IMR-90 (cell line): ENCODE results near the gene ZCCHC7. TPM values are rescaled to one million over a fixed set of nuclear protein-coding genes. Genes with fewer than 3 reads are reported as not detected.

Source experiments
- ATAC-seq: fragments of 200-7000 bp; cut with Tn5 transposase; 2 replicates; pipeline ENCODE4 v1.9.1; 2020; ENCODE audit warnings: low read depth, mild to moderate bottlenecking, moderate library complexity
- BruUV-seq: library from RNA; stranded (reverse); fragments of 400-500 nt; replicated peaks from 2 replicates; lab custom pipeline; 2021; lab: Mats Ljungman, UMichigan
- CTCF ChIA-PET: fragments of 300-600 bp; formaldehyde crosslinking; extraction: SDS; loops from one replicate; lab custom pipeline; 2021; ENCODE audit warnings: antibody characterized with exemption; lab: Yijun Ruan, JAX
- POLR2A ChIA-PET: fragments of 300-600 bp; sonication (Branson Sonifier 250); formaldehyde crosslinking; loops from one replicate; lab custom pipeline; 2022; ENCODE audit warnings: antibody characterized with exemption; ENCODE audit not compliant: unreplicated experiment; lab: Charles Lee
- DNase-seq: peaks from one replicate; pipeline ENCODE4 v3.0.0; 2013
- H2AFZ ChIP-seq: replicated peaks from 2 replicates; pipeline ENCODE3; 2013; ENCODE audit warnings: low read length, mild to moderate bottlenecking; ENCODE audit not compliant: poor library complexity
- H2AK5ac ChIP-seq: 2 replicates; pipeline ENCODE4 v1.6.1; 2013; ENCODE audit warnings: low read depth, low read length, inconsistent platforms
- H2AK9ac ChIP-seq: replicated peaks from 2 replicates; pipeline ENCODE3; 2013; ENCODE audit warnings: mild to moderate bottlenecking, low read depth, low read length, moderate library complexity; ENCODE audit not compliant: poor library complexity
- H2BK120ac ChIP-seq: 2 replicates; pipeline ENCODE4 v1.6.1; 2013; ENCODE audit warnings: low read depth, low read length, inconsistent platforms
- H2BK15ac ChIP-seq: 3 replicates; pipeline ENCODE4 v1.6.1; 2013; ENCODE audit warnings: low read depth, low read length, inconsistent platforms
- H2BK20ac ChIP-seq: 2 replicates; pipeline ENCODE4 v1.6.1; 2013; ENCODE audit warnings: low read depth, mild to moderate bottlenecking, inconsistent platforms, low read length, moderate library complexity
- H2BK5ac ChIP-seq: 2 replicates; pipeline ENCODE4 v1.6.1; 2013; ENCODE audit warnings: mild to moderate bottlenecking, low read depth, low read length, inconsistent platforms; ENCODE audit not compliant: poor library complexity, severe bottlenecking
- H3K14ac ChIP-seq: replicated peaks from 2 replicates; pipeline ENCODE4 v1.6.1; 2013; ENCODE audit warnings: low read depth, low read length, inconsistent platforms
- H3K18ac ChIP-seq: 2 replicates; pipeline ENCODE4 v1.6.1; 2013; ENCODE audit warnings: low read depth, low read length, control low read depth
- H3K23ac ChIP-seq: 2 replicates; pipeline ENCODE4 v1.6.1; 2013; ENCODE audit warnings: low read depth, low read length, inconsistent platforms
- H3K27ac ChIP-seq: 2 replicates; pipeline ENCODE4 v1.5.1; 2013; ENCODE audit warnings: mild to moderate bottlenecking, control low read depth, low read length; ENCODE audit not compliant: insufficient read depth
- H3K27me3 ChIP-seq: 2 replicates; pipeline ENCODE4 v1.6.1; 2013; ENCODE audit warnings: low read length; ENCODE audit not compliant: control insufficient read depth, insufficient read depth
- H3K36me3 ChIP-seq: 2 replicates; pipeline ENCODE4 v1.6.1; 2013; ENCODE audit warnings: low read length, mixed read lengths; ENCODE audit not compliant: control insufficient read depth, insufficient read depth
- H3K4ac ChIP-seq: 2 replicates; pipeline ENCODE4 v1.6.1; 2013; ENCODE audit warnings: low read depth, low read length, inconsistent platforms
- H3K4me1 ChIP-seq: 2 replicates; pipeline ENCODE4 v1.6.1; 2013; ENCODE audit warnings: low read length, mixed read lengths; ENCODE audit not compliant: control insufficient read depth, insufficient read depth
- H3K4me2 ChIP-seq: 2 replicates; pipeline ENCODE4 v1.6.1; 2013; ENCODE audit warnings: low read depth, mild to moderate bottlenecking, control low read depth, low read length, moderate library complexity
- H3K4me3 ChIP-seq: 2 replicates; pipeline ENCODE4 v1.5.1; 2013; ENCODE audit warnings: low read depth, mild to moderate bottlenecking, control low read depth, low read length, moderate library complexity; ENCODE audit not compliant: insufficient read depth
- H3K56ac ChIP-seq: 2 replicates; pipeline ENCODE4 v1.6.1; 2013; ENCODE audit warnings: low read length, inconsistent platforms; ENCODE audit not compliant: insufficient read depth; ENCODE audit errors: extremely low read depth
- H3K79me1 ChIP-seq, 2 experiments: 2 replicates each; pipeline ENCODE4 v1.6.1; 2013; ENCODE audit warnings: low read length in 2 of 2, inconsistent platforms in 1 of 2, low read depth in 1 of 2
- H3K9ac ChIP-seq: 2 replicates; pipeline ENCODE4 v1.6.1; 2013; ENCODE audit warnings: low read depth, low read length, control low read depth
- H3K9me1 ChIP-seq: 2 replicates; pipeline ENCODE4 v1.6.1; 2013; ENCODE audit warnings: low read length, inconsistent platforms; ENCODE audit not compliant: insufficient read depth
- H3K9me3 ChIP-seq: 2 replicates; pipeline ENCODE4 v1.6.1; 2013; ENCODE audit warnings: low read length; ENCODE audit not compliant: control insufficient read depth, insufficient read depth
- H4K20me1 ChIP-seq: 2 replicates; pipeline ENCODE4 v1.6.1; 2013; ENCODE audit warnings: low read length, inconsistent platforms; ENCODE audit not compliant: insufficient read depth
- H4K5ac ChIP-seq: 2 replicates; pipeline ENCODE4 v1.6.1; 2013; ENCODE audit warnings: mild to moderate bottlenecking, low read depth, low read length, control low read depth
- H4K8ac ChIP-seq, 2 experiments: 2 replicates each; pipeline ENCODE4 v1.6.1; 2013; ENCODE audit warnings: low read depth in 2 of 2, low read length in 2 of 2, control low read depth in 1 of 2, inconsistent platforms in 1 of 2
- H4K91ac ChIP-seq: 2 replicates; pipeline ENCODE4 v1.6.1; 2013; ENCODE audit warnings: low read depth, low read length, inconsistent platforms; ENCODE audit not compliant: insufficient read depth
- CEBPB ChIP-seq: IDR thresholded peaks from 2 replicates; pipeline ENCODE4 v1.6.1; 2012; ENCODE audit warnings: low read depth, low read length, improper control_type of control experiment
- CTCF ChIP-seq: conservative IDR thresholded peaks from 2 replicates; pipeline ENCODE4 v1.5.1; 2012; ENCODE audit warnings: mild to moderate bottlenecking, low read depth, low read length, improper control_type of control experiment
- ELK1 ChIP-seq: fragments of 150-350 bp; IDR thresholded peaks from 2 replicates; pipeline ENCODE4 v1.6.1; 2016; ENCODE audit warnings: low read depth, mild to moderate bottlenecking, low read length, moderate library complexity, borderline replicate concordance
- FOS ChIP-seq: fragments of 150-350 bp; IDR thresholded peaks from 2 replicates; pipeline ENCODE4 v1.6.1; 2016; ENCODE audit warnings: low read depth, low read length
- MAFK ChIP-seq: IDR thresholded peaks from 2 replicates; pipeline ENCODE4 v1.6.1; 2012; ENCODE audit warnings: low read depth, low read length, improper control_type of control experiment
- MXI1 ChIP-seq: IDR thresholded peaks from 2 replicates; pipeline ENCODE4 v1.6.1; 2012; ENCODE audit warnings: low read depth, mild to moderate bottlenecking, low read length, moderate library complexity, borderline replicate concordance
- NFE2L2 ChIP-seq: fragments of 150-350 bp; IDR thresholded peaks from 2 replicates; pipeline ENCODE4 v1.6.1; 2016; ENCODE audit warnings: low read depth, mild to moderate bottlenecking, low read length
- POLR2A ChIP-seq: IDR thresholded peaks from 2 replicates; pipeline ENCODE4 v1.6.1; 2012; ENCODE audit warnings: mild to moderate bottlenecking, low read depth, low read length
- RAD21 ChIP-seq: IDR thresholded peaks from 2 replicates; pipeline ENCODE4 v1.6.1; 2012; ENCODE audit warnings: low read length, improper control_type of control experiment
- SMC3 ChIP-seq: fragments of 150-350 bp; IDR thresholded peaks from 2 replicates; pipeline ENCODE4 v1.6.1; 2016; ENCODE audit warnings: low read depth, mild to moderate bottlenecking, antibody characterized with exemption, low read length, moderate library complexity
- WGBS, 2 experiments: methylation state at CpG; one replicate each; pipeline versions ENCODE4 v1.1.5 to v1.1.7; 2013; ENCODE audit warnings: missing lambda C conversion rate in 2 of 2; ENCODE audit not compliant: insufficient read length in 1 of 2; ENCODE audit errors: extremely low coverage in 2 of 2; 5-methylcytosine and 5-hydroxymethylcytosine counted together
- dilution Hi-C: fragments of 300-500 bp; cut with HindIII; formaldehyde crosslinking; loops from one replicate; pipeline ENCODE4 v1.14.3; 2018; ENCODE audit warnings: low sequenced_read_pairs; ENCODE audit not compliant: unreplicated experiment
- in situ Hi-C: fragments of 300-500 bp; cut with MboI; formaldehyde crosslinking; loops from 3 replicates; pipeline ENCODE4 v1.14.3; 2019; ENCODE audit warnings: low sequenced_read_pairs, inconsistent platforms, mixed read lengths
- intact Hi-C: fragments of 100-400 bp; cut with micrococcal nuclease; formaldehyde crosslinking; loops from 2 replicates; pipeline ENCODE4 v1.10.0; 2022
- polyA plus RNA-seq, 3 experiments: library from polyadenylated mRNA; depleted of rRNA; stranded (reverse); fragments of >200 nt; gene quantifications; 2 replicates each; pipeline ENCODE4 v1.2.3, GENCODE V29; 2012; ENCODE audit warnings: low replicate concordance in 1 of 3
- total RNA-seq: library from RNA; depleted of rRNA; stranded (reverse); fragments of >200 nt; gene quantifications from 2 replicates; pipeline ENCODE4 v1.2.3, GENCODE V29; 2012

ZCCHC7 gene
- total and polyA plus RNA-seq, 2 of the 4 experiments (the other 2 are of a cell fraction), result 13.6 to 28.7 TPM

- Histone ChIP-seq H3K4me2 (no peak overlapping the region), H3K4ac (no peak overlapping the region), H2AK9ac (no peak overlapping the region), H3K79me1 (peaks cover 17 to 27% of the 10 kb centered on the region in 2 experiments), H3K9me3 (no peaks in the 10 kb centered on the region), H3K27me3 (no peaks in the 10 kb centered on the region), H2BK15ac (no peak overlapping the region), H4K20me1 (no peaks in the 10 kb centered on the region), H3K23ac (no peak overlapping the region), H2BK20ac (no peak overlapping the region), H2AFZ (no peak overlapping the region), H3K9me1 (no peaks in the 10 kb centered on the region), H3K4me1 (no peaks in the 10 kb centered on the region), H4K91ac (no peak overlapping the region), H3K4me3 (no peak overlapping the region), H4K5ac (no peak overlapping the region), H3K14ac (no peak overlapping the region), H3K18ac (no peak overlapping the region), H4K8ac (no peak overlapping the region), H3K9ac (no peak overlapping the region), H3K56ac (no peak overlapping the region), H3K27ac (no peak overlapping the region), H2BK5ac (no peak overlapping the region), H3K36me3 (no peaks in the 10 kb centered on the region), H2BK120ac (no peak overlapping the region), H2AK5ac (no peak overlapping the region)
- no TSS peak for BruUV-seq
- TF ChIP-seq RAD21 (no peak), CEBPB (no peak), MXI1 (no peak), FOS (no peak), MAFK (no peak), POLR2A (no peak), CTCF (no peak), ELK1 (no peak), SMC3 (no peak), NFE2L2 (no peak)
- no CpG with 5 or more reads among the region's 2 CpGs for WGBS, 2 experiments
- DNase-seq (no peak), ATAC-seq (no peak)
- ChIA-PET POLR2A (no interaction called here), CTCF (no interaction called here)
- intact Hi-C loops, result no loop called here
- in situ Hi-C loops, result no loop called here
- dilution Hi-C loops, result no loop called here
These were observed 59.8 kb downstream of the ZCCHC7 start for GRCh38 chr9:37180138-37180537.
